HG03342 (cell line): ENCODE data around the gene SBNO2.

Experiments
- ATAC-seq: cut with Tn5 transposase; IDR thresholded peaks from one replicate; pipeline ENCODE4 v1.9.1; 2021; ENCODE audit warnings: mild to moderate bottlenecking, moderate library complexity; ENCODE audit not compliant: unreplicated experiment

The SBNO2 gene

DNA sequence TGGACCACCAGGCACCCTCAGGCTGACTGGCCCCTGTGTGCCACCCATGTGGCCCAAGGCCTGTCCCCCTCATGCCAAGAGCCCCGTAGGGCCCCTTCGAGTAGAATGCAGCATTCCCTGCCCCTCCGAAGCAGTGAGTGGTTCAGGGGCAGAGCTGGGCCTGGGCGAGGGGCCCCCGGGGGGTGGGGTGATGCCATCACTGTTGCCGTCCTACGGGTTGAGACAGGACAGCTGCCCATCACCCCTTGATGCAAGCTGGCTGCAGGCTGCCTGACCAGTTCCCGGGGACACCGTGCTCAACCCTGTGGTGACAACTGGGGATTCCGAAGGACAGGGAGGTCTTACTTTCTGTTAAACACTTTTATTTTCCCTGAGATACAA lies 4.7 kb downstream of the SBNO2 start:
- no peak for ATAC-seq

DNA sequence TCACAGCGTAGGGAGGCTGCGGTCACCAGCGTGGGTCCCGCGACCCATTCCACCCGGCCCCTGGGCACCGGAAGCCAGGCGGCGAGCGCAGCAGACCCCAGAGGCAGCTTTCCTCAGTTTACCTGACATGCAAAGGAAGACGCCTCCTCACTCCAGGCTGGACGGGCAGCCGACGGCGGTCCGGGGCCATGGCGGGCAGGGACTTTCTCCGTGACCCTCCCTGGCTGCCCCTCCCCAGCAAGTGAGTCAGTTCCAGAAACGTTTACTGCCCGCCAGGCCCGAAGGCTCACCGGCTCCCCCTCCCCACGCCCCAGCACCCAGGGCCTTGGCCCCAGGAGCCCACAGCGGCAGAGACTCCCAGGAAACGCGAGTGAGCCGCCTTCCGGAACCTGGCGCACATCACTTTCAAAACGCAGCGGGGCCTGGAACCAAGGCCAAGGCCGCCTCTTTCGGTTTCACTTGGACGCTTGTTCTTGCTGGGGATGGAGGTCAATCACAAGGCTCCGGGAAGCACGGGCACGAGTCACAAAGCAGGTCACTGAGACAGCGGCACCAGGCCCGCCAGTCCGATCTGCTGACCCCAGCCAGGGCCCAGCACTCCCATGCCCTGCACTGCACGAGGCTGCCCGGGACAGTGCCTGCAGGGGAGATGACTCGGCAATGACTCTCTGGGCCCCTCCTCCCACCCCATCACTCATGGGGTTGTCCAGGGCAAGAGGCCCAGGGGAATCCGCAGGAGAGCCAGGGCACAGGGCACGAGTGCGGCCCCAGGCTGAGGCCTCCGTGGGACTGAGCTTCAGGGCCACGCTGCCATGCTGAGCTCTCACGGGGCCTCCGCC lies 5.3 kb downstream of the SBNO2 start:
- ATAC-seq: no peak

DNA sequence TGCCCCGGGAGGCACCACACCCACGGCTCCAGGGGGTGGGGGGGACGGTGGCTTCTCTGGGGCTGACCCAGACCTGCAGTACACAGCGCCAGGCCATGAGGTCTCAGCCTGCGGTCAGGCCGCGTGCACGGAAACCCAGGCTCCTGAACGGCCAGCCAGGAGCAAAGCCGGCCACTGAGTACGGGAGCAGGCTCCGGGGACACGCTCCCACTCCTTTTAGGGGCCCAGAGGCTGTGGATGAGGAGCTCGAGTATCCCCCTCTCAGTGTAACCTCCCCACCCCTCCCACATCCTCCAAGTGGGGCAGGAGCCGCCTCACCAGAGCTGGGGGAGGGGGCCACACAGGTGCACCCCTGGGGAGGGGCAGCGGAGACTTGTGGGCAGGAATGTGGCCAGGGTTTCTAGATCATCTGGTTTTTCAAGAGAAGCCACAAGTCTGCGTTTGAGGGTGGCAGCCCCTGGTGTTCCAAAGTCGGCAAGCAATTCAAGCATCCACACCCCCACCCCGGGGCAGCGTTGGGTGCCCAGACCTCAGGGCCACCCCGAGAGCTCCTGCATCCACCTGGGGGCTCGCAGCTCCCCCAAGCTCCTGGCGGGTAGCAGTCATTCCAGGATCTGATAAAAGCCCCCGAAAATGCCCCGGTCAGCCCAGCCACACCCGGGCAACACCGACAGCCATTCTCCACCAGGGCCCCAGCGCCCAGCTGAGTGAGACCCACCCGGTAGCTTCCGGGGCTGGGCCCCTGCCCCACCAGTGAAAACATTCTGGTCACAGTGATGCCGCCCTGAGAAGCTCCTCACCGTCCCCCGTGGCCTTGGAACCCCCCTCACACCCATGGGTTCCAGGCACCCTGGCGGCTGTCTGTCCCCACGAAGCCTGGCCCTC lies 6.1 kb downstream of the SBNO2 start:
- no peak for ATAC-seq

DNA sequence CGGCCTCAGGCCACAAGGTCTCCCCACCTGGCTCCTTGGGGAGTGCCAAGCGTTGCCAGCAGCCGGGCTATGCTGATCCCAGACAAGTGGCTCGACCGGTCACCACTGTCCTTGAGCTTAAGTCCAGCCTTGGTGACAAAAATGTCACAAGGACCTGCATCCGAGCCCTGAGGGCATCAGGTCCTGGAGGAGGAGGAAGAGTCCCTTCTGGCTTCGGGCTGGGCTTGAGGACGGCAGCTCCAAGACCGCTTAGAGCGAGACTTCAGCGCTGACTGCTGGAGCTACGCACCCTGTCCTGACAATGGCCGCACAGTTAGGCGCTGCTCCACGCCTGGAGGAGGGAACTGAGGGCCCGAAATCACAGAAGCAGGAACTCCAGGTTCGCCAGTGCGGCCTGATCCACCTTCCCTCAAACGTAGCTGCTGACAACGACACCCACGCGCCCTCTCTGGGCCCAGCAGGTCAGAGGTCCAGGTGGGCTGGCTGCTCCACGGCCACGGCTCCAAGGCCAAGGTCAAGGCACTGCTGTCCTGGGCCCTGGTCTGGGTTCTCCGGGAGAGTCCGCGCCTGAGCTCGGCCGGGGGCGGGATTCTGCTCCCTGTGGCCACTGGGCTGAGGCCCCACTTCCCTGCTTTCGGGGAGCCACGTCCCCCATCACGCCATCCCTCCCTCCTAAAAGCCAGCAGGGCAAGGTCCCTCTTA lies 7.0 kb downstream of the SBNO2 start:
- no peak for ATAC-seq

DNA sequence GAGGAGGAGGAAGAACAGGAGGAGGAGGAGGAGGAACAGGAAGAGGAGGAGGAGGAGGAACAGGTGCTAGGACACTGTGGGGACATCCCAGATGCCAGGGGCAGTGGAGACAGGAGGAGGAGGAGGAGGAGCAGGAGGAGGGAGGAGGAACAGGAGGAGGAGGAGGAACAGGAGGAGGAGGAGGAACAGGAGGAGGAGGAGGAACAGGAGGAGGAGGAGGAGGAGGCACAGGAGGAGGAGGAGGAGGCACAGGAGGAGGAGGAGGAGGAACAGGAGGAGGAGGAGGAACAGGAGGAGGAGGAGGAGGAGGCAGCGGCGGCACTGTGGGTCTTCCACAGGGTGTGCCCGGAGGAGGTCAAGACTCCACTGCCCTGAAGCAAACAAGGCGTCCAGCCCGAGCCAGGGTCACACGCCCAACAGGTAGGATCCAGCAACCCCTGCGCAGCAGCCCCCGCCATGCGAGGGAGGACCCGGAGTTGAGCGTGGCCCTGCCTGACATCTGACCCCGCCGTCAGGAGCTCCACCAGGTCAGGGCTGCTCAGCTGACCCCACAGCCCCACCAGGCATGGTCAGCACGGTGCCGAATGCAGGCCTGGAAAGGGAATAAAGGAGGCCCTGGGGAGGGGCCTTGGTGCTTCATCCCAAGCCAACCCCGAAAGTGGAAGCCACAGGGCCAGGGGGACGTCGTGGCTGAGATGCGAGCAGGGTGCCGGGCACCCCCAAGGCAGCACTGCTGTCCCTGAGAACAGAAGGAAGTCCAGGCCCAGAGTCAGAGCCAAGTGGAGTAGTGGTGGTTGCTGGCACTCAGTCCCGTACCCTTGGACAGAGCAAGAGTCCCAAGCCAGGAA lies 9.2 kb downstream of the SBNO2 start:
- no peak for ATAC-seq

DNA sequence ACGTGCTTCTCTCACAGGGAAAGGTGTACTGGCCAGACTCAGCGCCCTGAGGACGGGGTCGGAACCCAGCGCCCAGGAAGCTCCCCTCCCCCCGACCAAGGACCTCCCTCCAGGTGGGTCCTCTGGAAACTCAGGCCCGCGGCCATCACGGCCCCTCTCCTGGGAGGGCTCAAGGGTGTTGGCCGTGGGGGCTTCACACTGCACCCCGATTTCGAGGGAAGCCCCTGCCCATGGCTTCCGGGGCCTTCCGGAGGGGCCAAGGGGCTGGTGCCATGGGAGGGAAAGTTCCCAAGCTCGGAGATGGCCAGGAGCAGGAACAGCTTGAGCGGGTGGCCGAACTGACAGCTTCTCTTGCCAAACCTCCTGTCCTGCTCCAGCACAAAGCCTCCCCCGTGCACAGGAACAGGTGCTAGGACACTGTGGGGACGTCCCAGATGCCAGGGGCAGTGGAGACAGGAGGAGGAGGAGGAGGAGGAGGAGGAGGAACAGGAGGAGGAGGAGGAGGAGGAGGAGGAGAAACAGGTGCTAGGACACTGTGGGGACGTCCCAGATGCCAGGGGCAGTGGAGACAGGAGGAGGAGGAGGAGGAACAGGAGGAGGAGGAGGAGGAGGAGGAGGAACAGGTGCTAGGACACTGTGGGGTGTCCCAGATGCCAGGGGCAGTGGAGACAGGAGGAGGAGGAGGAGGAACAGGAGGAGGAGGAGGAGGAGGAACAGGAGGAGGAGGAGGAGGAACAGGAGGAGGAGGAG lies 10.0 kb downstream of the SBNO2 start:
- ATAC-seq: no peak

DNA sequence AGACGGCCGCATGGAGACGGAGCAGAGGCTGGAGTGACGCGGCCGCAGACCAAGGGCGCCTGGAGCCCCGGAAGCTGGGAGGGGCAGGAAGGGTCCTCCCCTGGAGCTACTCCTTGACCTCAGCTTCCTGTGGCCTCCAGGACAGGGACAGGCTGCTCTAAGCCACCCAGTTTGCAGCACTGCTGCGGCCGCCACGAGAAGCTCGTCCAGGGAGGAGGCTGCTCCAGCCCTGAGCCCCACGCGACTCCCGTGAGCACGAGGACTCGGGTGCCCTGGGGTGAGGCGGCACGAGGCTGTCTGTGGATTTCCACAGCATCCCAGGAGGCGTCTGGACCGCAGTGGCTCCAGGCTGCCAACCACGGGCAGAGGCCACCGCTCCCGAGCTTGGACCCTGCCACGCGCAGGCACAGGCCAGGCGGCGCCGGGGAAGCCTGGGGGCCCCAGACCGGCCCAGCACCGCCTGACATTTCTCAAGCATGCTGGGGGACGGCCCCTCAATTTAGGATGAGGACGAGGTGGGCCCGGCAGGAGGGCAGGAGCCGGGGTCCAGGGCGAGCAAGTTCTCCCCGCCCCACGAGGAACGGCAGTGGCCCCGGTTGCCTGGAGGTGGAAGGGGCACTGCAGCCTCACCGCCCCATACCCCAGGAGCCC lies 10.7 kb downstream of the SBNO2 start:
- ATAC-seq: no peak

DNA sequence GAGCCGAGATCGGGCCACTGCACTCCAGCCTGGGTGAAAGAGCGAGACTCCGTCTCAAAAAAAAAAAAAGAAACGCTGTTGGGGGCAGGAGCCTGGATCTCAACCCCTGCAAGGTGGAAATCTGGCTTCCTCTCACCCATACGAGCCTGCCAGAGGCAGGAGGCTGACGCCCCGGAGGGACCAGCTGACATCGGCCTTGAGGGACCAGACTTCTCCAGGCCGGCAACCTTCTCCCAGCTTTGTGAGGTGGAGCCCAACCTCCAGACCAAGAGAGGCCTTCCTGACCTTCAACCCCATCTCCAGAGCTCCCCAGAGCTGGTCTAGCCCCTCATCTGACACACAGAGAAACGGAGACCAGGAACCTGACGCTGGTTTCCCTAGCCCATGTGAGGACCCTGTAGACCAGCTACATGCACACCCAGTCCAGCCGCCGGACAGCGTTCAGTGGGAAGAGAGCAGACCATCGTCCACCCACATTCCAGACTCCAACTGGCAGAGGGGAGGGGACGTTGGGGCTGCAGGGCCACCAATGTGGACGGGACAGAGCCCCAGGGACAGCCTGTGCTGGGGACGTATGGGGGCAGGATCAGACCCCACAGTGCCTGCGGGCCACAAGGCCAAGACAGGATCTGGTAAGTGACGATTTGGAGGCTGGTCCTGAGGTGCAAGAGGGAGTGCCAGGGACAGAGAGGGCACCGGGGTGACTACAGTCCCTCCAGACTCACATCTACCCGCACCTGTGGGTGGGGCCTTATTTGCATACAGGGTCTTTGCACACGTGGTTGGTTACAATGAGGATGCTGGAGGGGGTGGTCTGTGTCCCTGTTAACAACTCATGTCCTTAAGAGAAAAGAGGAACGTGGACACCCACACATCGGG lies 11.4 kb downstream of the SBNO2 start:
- ATAC-seq: no peak

DNA sequence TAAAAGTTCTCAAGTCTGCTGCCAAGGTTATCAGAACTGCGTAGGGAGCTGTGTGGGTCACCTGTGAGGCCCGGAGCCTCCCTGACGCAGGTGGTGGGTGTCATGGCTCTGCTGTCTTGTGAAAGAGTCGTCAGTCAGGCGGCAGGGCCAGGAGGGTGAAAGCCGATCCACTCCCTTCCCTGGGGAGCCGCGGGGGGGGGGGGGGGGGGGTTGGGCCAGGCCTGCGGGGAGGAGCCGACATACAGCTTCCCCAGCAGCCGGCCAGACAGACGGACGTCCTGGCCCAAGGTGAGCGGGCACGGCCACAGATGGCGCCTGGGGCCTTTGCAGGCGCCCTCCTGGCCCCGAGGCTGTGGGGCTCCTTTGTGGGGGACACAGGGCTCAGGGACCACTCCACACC lies 12.4 kb downstream of the SBNO2 start:
- no peak for ATAC-seq

DNA sequence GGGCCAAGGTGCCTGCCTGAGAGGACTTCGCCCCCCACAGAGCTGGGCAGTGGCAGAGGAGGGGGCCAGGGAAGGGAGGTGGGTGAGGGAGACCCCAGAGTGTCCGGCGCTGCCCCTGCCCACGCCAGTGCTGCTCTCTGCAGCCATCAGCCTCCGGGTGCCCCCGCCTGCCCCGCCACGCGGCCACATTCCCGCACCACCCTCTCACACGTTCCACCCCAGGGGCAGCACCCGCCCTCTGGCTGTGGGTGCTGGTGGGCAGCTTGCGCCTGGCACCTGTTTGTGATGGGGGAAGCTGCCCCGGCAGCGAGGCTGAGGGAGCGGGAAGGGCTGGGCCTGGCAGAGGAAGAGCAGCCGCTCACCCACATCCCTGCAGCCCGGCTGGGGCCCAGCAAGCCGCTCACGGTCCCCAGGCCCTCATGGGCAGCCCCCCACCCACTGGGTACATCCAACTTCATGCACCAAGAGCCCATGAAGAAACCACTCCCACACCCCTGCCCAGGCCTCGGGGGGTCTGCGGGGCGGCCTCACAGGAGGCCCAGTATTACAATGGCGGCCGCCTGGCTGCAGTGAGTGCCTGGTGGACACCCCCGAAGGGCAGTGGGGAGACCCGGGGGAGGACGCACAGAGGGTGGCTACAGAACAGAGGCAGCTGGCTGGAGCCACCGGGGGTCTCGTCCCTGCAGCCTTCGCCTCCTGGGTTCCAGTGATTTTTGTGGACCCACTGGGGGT lies 14.0 kb downstream of the SBNO2 start:
- no peak for ATAC-seq

DNA sequence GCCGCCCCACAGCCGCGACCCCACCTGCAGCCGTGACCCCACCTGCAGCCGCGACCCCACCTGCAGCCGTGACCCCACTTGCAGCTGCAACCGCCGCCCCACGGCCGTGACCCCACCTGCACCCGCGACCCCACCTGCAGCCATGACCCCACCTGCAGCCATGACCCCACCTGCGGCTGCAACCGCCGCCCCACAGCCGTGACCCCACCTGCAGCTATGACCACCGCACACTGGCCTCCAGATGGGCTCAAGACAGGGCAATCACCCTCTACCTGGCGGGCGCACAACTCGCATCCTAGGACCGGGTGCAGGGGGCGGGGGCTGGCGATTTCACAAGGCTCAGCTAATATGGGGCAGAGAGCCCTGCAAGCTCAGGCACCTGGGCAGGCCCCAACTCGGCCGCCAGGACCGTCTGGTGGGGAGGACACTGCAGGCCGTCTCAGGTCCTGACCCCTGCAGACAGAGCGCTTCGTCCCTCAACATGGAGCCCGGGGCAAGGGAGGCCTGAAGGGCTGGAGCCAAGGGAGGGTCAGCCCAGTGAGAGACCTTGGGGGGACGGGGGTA lies 15.1 kb downstream of the SBNO2 start:
- no peak for ATAC-seq

DNA sequence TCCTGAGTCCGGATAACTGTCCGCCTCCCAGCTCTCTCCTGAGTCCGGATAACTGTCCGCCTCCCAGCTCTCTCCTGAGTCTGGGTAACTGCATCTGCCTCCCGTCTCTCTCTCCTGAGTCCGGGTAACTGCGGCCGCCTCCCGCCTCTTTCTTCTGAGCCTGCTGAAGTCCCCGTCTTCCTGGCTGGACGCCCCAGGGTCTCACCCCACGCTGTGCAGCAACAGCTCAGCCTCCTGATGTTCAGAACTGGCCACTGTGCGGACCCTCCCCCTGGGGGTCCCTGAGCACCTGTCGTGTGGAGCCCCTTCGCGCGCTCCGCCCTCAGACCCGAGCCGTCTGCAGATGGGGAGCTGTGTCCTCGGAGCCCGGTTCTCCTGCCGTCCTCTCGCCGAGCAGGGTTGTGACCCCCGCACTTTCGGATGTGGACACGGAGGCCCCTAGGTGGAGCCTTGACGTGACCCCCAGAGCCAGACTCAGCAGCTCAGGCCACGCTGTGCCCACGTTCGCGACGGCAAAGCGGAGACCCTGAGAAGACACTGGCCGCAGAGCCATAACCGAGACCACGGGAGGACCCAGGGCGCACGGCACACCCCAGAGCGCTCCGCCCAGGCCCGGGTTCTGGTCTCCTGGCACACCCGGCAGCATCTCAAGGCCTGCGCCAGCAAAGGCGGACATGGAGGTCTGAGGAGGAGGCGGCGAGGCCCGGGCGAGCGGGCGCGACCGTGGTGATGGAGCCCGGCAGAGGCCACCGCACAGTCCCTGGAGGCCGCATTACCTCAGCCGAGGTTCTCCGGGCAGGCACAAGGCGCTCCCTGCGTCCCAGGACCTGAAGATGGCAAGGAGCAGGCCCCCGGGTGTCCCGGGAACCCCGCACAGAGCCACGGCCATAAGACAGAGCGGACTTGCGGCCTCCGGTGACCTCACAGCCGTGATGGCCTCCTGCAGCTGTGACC lies 15.9 kb downstream of the SBNO2 start:
- no peak for ATAC-seq

DNA sequence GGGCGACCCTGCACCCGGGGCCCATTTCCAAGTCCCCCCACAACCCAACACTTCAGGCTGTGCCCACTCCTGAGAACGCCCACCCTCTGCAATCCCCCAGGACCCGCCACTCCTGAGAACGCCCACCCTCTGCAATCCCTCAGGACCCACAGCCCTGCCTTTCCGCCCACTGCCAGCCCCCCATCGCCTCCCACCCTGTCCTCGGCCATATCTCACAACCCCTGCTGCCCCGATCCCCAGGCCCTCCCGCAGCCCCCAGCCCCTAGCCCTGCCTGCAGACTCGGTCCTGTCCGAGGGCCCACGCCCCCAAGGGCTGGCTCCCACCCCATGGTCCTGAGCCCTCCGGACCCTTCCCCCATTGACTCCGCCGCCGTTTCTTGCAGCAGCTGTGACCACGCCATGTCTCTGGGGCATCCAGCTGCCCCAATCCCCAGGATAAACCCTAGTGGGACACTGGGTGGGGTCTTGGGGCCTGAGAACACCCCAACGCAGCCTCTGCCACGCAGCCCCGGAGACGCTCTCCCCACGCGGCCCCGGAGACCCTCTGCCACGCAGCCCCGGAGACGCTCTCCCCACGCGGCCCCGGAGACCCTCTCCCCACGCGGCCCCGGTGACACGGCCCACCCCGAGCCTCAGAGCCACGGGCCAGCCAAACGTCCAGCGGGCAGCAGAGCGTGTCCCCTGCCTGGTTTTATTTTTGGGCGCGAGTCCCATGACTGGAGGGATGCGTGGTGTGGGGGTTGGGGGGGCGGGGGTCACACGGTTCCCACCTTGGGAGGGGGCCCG lies 17.0 kb downstream of the SBNO2 start:
- no peak for ATAC-seq

DNA sequence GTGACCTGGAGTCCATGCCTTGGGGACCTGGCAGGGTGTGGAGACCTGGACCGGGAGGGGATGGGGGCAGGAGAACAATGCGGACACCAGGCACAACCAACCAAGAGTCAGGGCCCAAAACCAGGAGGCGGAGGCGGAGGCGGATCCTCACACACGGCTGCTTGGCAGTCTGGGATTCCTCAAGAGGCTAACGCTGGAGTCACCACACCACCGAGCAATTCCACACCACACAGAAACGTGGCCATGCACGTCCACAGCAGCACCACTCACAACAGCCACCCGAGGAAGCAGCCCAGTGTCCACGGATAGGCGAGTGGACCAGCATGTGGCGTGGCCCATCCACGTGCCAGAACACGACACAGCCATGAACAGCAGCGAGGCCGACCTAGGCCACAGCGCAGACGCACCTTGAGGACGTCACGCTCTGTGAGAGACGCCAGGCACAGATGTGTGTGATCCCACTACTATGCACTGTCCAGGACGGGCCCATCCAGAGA lies 17.7 kb downstream of the SBNO2 start:
- no peak for ATAC-seq
